Panc1 (cell line): ENCODE data around the gene SNTB2.

Experiments
- CTCF ChIP-seq: fragments of 450-650 bp; IDR thresholded peaks from 2 replicates; pipeline ENCODE4 v1.5.1; 2017; ENCODE audit warnings: mild to moderate bottlenecking
- POLR2AphosphoS5 ChIP-seq: IDR thresholded peaks from 2 replicates; pipeline ENCODE4 v1.6.1; 2012; ENCODE audit warnings: mild to moderate bottlenecking, low read depth, low read length, moderate library complexity
- REST ChIP-seq, 2 experiments: IDR thresholded peaks; 2 replicates each; pipeline ENCODE4 v1.6.1; 2011 to 2012; ENCODE audit warnings: low read depth in 2 of 2, control low read depth in 1 of 2, low read length in 1 of 2, mild to moderate bottlenecking in 1 of 2, moderate library complexity in 1 of 2; ENCODE audit not compliant: insufficient read depth in 1 of 2
- TCF7L2 ChIP-seq: IDR thresholded peaks from 2 replicates; pipeline ENCODE4 v1.6.1; 2011; ENCODE audit warnings: mild to moderate bottlenecking, low read depth, low read length, inconsistent platforms

DNA sequence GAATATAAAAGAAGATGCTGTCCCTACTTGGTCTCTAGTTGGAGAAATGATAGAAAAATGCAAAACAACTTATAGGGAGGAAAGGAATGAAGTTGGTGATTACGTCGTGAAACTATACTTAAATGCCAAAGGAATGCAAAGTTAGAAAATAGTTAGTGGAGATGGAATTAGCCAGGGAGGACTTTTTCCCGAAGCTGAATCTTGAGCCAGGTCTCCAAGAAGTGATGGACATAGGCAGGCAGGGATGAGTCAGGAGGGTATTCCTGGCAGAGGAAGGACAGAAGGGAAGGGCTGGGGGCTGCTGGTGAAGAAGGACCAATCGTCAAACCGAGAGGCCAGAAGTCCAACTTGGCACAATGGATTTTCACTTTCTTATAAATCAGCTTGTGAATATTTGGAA lies 1.8 kb downstream of the SNTB2 start:
- no peak for TF ChIP-seq POLR2AphosphoS5
- no peak for TF ChIP-seq REST (IDR thresholded peaks at IDR 0.05; ENCODE audit: insufficient read depth in 1 of 2, low read depth in 2 of 2, low read length in 1 of 2)
- TF ChIP-seq CTCF = no peak
- TF ChIP-seq TCF7L2 = no peak
